PFSK-1 (cell line): ENCODE measurements around the gene OSBPL10.

Experiments
- FOXP2 ChIP-seq: optimal IDR thresholded peaks from 2 replicates; pipeline ENCODE3; 2011; ENCODE audit warnings: borderline replicate concordance, control low read depth, inconsistent platforms; ENCODE audit not compliant: insufficient read depth; ENCODE audit errors: extremely low read length, extremely low read depth
- POLR2AphosphoS5 ChIP-seq: IDR thresholded peaks from 2 replicates; pipeline ENCODE4 v1.6.1; 2012; ENCODE audit warnings: low read depth, mild to moderate bottlenecking, control low read depth, low read length, moderate library complexity
- REST ChIP-seq, 2 experiments: IDR thresholded peaks; 2 replicates each; pipeline versions ENCODE4 v1.6.1 to v1.8.0; 2011 to 2012; ENCODE audit warnings: low read depth in 2 of 2, low read length in 2 of 2, control low read depth in 1 of 2, inconsistent platforms in 1 of 2, mild to moderate bottlenecking in 1 of 2, moderate library complexity in 1 of 2; ENCODE audit not compliant: insufficient read depth in 1 of 2
- SIN3A ChIP-seq: IDR thresholded peaks from 2 replicates; pipeline ENCODE4 v1.6.1; 2012; ENCODE audit warnings: mild to moderate bottlenecking, low read length, moderate library complexity, borderline replicate concordance; ENCODE audit not compliant: insufficient read depth
- TAF1 ChIP-seq: IDR thresholded peaks from 2 replicates; pipeline ENCODE4 v1.6.1; 2012; ENCODE audit warnings: low read length, control low read depth, borderline replicate concordance; ENCODE audit not compliant: insufficient read depth

The OSBPL10 gene

GRCh38 chr3:31892500-31892899 is 88.6 kb downstream of the OSBPL10 start:
- TF ChIP-seq TAF1 (no peak), POLR2AphosphoS5 (no peak), REST (IDR thresholded peaks at IDR 0.05; ENCODE audit: insufficient read depth in 1 of 2, low read depth in 2 of 2, low read length in 2 of 2) (no peak), SIN3A (no peak), FOXP2 (no peak)

GRCh38 chr3:31891876-31892455 is 89.1 kb downstream of the OSBPL10 start:
- TF ChIP-seq FOXP2, result no peak
- TF ChIP-seq REST (IDR thresholded peaks at IDR 0.05; ENCODE audit: insufficient read depth in 1 of 2, low read depth in 2 of 2, low read length in 2 of 2), result no peak
- TF ChIP-seq TAF1, result no peak
- no peak for TF ChIP-seq SIN3A
- TF ChIP-seq POLR2AphosphoS5, result no peak

- TF ChIP-seq SIN3A (no peak), POLR2AphosphoS5 (no peak), FOXP2 (no peak), TAF1 (no peak), REST (IDR thresholded peaks at IDR 0.05; ENCODE audit: insufficient read depth in 1 of 2, low read depth in 2 of 2, low read length in 2 of 2) (no peak)
Measured at GRCh38 chr3:31890742-31891469, 90.2 kb downstream of the OSBPL10 start.

GRCh38 chr3:31890007-31890406 is 91.1 kb downstream of the OSBPL10 start:
- TF ChIP-seq FOXP2, result no peak
- TF ChIP-seq POLR2AphosphoS5, result no peak
- TF ChIP-seq TAF1, result no peak
- no peak for TF ChIP-seq REST (IDR thresholded peaks at IDR 0.05; ENCODE audit: insufficient read depth in 1 of 2, low read depth in 2 of 2, low read length in 2 of 2)
- TF ChIP-seq SIN3A, result no peak
